ENCODE data around the gene GPR183. TPM values are rescaled to one million over a fixed set of nuclear protein-coding genes. Genes with fewer than 3 reads are reported as not detected.

Gene GPR183
- total RNA-seq, 1 donor from 2014 or later = 0.71 TPM

DNA sequence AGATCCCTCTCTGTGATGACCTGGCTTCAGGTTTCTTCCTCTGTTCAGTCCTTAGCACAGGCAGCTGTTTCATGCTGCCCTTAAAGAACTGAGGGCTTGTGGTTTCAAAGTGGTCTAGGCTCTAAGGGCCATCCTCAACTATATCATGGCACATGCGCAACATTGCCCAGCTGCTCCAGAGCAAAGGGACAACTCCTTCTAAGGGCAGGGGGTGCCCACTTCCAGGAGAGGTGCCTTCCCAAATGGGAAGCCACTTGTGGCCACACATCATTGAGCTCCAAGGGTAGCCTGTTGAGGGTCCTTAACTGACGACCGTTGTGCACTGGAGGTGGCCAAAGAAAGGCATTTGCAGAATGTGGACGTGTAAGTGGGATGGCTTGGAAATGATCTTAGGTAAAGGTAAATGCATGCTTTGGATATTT, 7.3 kb downstream of the GPR183 start:
- Histone ChIP-seq H3K36me3 (ENCODE audit: control insufficient read depth, insufficient read depth, low read length) (no peaks in the 10 kb centered on the region), H3K27me3 (ENCODE audit: control insufficient read depth, insufficient read depth, low read length) (no peaks in the 10 kb centered on the region), H3K4me3 (ENCODE audit: low read depth, low read length) (no peak overlapping the region)
- TF ChIP-seq, protein P1, sequence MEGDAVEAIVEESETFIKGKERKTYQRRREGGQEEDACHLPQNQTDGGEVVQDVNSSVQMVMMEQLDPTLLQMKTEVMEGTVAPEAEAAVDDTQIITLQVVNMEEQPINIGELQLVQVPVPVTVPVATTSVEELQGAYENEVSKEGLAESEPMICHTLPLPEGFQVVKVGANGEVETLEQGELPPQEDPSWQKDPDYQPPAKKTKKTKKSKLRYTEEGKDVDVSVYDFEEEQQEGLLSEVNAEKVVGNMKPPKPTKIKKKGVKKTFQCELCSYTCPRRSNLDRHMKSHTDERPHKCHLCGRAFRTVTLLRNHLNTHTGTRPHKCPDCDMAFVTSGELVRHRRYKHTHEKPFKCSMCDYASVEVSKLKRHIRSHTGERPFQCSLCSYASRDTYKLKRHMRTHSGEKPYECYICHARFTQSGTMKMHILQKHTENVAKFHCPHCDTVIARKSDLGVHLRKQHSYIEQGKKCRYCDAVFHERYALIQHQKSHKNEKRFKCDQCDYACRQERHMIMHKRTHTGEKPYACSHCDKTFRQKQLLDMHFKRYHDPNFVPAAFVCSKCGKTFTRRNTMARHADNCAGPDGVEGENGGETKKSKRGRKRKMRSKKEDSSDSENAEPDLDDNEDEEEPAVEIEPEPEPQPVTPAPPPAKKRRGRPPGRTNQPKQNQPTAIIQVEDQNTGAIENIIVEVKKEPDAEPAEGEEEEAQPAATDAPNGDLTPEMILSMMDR (IDR thresholded peaks at IDR 0.05; ENCODE audit: insufficient read depth, low read length, poor library complexity, severe bottlenecking) = no peak
- no peak for DNase-seq (ENCODE audit: low read depth)

DNA sequence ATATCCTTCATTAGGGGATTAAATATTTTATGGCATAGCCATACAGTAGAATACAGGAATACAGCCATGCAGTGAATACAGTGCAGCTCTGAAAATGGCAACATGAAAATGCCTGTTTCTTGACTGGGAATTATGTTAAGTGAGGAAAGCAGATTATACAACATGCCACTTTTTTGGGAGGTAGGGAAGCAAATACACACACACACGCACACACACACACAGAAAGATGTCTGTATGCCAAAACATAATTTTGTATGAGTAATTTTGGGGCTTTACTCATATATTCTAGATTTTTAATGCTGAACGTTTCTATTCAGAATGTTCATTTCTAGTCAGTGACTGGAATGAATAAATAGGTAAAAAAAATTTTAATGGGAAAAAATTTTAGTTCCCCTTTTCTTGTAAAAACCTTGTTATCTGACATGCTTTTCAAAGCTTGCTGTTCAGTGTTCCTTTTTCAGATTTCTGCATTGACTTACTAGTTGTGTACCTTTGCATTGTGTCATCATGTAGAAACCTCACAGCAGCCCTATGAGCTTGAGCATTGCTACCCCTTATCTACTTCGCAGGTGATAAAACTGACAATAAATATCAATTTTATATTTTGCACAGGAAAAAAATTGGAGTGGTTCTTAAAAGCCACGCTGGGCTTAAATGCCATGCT, 7.8 kb downstream of the GPR183 start:
- Histone ChIP-seq H3K36me3 (ENCODE audit: control insufficient read depth, insufficient read depth, low read length) (no peaks in the 10 kb centered on the region), H3K4me3 (ENCODE audit: low read depth, low read length) (no peak overlapping the region), H3K27me3 (ENCODE audit: control insufficient read depth, insufficient read depth, low read length) (no peaks in the 10 kb centered on the region)
- TF ChIP-seq, protein P1 (IDR thresholded peaks at IDR 0.05; ENCODE audit: insufficient read depth, low read length, poor library complexity, severe bottlenecking) = no peak
- no peak for DNase-seq (ENCODE audit: low read depth)

- no peak overlapping the region for H3K4me3 ChIP-seq (ENCODE audit: low read depth, low read length)
- TF ChIP-seq, protein P1 (IDR thresholded peaks at IDR 0.05; ENCODE audit: insufficient read depth, low read length, poor library complexity, severe bottlenecking) = no peak
- no peak for DNase-seq (ENCODE audit: low read depth)
- no peaks in the 10 kb centered on the region for H3K27me3 ChIP-seq (ENCODE audit: control insufficient read depth, insufficient read depth, low read length)
- H3K36me3 ChIP-seq (ENCODE audit: control insufficient read depth, insufficient read depth, low read length) = no peaks in the 10 kb centered on the region
Measured at GRCh38 chr13:99298056-99298455, 9.1 kb downstream of the GPR183 start.

- DNase-seq (ENCODE audit: low read depth) = no peak
- Histone ChIP-seq H3K27me3 (ENCODE audit: control insufficient read depth, insufficient read depth, low read length) (no peaks in the 10 kb centered on the region), H3K36me3 (ENCODE audit: control insufficient read depth, insufficient read depth, low read length) (no peaks in the 10 kb centered on the region), H3K4me3 (ENCODE audit: low read depth, low read length) (no peak overlapping the region)
- TF ChIP-seq, protein P1 (IDR thresholded peaks at IDR 0.05; ENCODE audit: insufficient read depth, low read length, poor library complexity, severe bottlenecking) = no peak
Measured at GRCh38 chr13:99297331-99297730, 9.9 kb downstream of the GPR183 start.

GRCh38 chr13:99296398-99296797, 10.8 kb downstream of the GPR183 start:
- Histone ChIP-seq H3K4me3 (ENCODE audit: low read depth, low read length) (no peak overlapping the region), H3K27me3 (ENCODE audit: control insufficient read depth, insufficient read depth, low read length) (no peaks in the 10 kb centered on the region), H3K36me3 (ENCODE audit: control insufficient read depth, insufficient read depth, low read length) (no peaks in the 10 kb centered on the region)
- no peak for DNase-seq (ENCODE audit: low read depth)
- TF ChIP-seq, protein P1 (IDR thresholded peaks at IDR 0.05; ENCODE audit: insufficient read depth, low read length, poor library complexity, severe bottlenecking) = no peak

All from kidney epithelial cell (primary cell).